Activated T-helper 1 cell treated with anti-CD3 and anti-CD28 coated beads, Interleukin-12 subunit alpha, Interleukin-12 subunit beta, Interleukin-2, Interleukin-4 antibody, amounts not matched to agents 30 ng/mL and 10 ng/mL and 1 ng/mL, durations not matched to agents 14 hours and 24 hours and 36 hours (primary cell): ENCODE measurements around the gene REEP3. TPM values are rescaled to one million over a fixed set of nuclear protein-coding genes. Genes with fewer than 3 reads are reported as not detected.

ENCODE experiments used
- DNase-seq: peaks from one replicate; pipeline ENCODE4 v3.0.0; 2021; ENCODE audit warnings: low spot score
- H3K27ac Mint-ChIP-seq: one replicate; pipeline ENCODE4 v1.8.0; 2021; ENCODE audit warnings: mild to moderate bottlenecking, mixed read lengths
- H3K27me3 Mint-ChIP-seq: one replicate; pipeline ENCODE4 v1.8.0; 2022; ENCODE audit warnings: mild to moderate bottlenecking, moderate library complexity, mixed read lengths; ENCODE audit not compliant: insufficient read depth
- H3K36me3 Mint-ChIP-seq: one replicate; pipeline ENCODE4 v1.8.0; 2021; ENCODE audit warnings: low read depth, mixed read lengths
- H3K4me1 Mint-ChIP-seq: one replicate; pipeline ENCODE4 v1.8.0; 2021; ENCODE audit warnings: low read depth, mixed read lengths
- H3K4me3 Mint-ChIP-seq: one replicate; pipeline ENCODE4 v1.8.0; 2021; ENCODE audit warnings: mild to moderate bottlenecking, moderate library complexity, mixed read lengths
- H3K9me3 Mint-ChIP-seq: one replicate; pipeline ENCODE4 v1.8.0; 2021; ENCODE audit warnings: mixed read lengths
- intact Hi-C: fragments of 100-400 bp; cut with micrococcal nuclease; formaldehyde crosslinking; loops from one replicate; pipeline ENCODE4 v1.15.1; 2024
- total RNA-seq: library from RNA; stranded (reverse); gene quantifications from 2 replicates; pipeline ENCODE4 v1.2.3, GENCODE V29; 2022

The REEP3 gene
- total RNA-seq, 1 donor from 2014 or later: 28.2 TPM

DNA sequence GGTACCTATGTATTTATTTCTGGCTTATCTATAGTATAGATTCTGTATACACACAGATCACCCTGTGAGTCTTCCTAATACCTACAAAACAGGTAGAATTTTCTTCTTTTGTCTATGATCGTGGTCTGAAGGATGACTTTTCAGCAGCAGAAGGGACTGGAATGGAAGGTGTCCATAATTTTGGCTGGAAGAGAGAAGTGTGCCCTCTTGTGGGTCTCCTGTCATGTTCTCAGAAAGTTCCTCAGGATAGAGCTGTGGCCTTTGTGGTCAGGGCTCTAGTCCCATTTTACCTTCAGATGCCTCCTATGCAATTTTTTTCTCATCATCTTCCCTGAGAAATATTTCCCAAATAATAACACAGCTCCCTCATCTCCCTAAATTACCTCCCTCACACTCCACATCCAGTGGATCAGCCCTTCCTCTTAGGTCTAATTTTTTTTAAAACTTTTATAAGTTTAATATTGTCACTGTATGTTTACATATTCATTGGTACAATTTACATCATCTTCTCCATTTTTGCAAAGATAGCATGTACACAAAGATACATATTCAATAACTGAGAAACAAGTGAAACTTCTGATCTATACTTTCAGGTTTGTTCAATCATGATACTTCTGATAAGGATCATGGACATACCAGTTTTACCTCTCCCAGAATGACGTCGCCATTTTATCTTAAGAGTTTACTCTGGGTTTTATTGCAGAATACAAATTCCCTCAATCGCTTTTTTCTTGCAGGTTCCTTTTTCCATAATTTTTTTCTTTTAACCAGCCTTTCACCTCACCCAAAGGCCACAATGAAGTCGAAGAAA is 112.7 kb downstream of the REEP3 start:
- DNase-seq: no peak
- H3K27me3 Mint-ChIP-seq: no peaks in the 10 kb centered on the region
- H3K36me3 Mint-ChIP-seq: no peaks in the 10 kb centered on the region
- H3K4me3 Mint-ChIP-seq: no peak overlapping the region
- no peak overlapping the region for H3K27ac Mint-ChIP-seq
- no peaks in the 10 kb centered on the region for H3K9me3 Mint-ChIP-seq
- intact Hi-C loops: no loop called here
- peaks cover 22% of the 10 kb centered on the region for H3K4me1 Mint-ChIP-seq

DNA sequence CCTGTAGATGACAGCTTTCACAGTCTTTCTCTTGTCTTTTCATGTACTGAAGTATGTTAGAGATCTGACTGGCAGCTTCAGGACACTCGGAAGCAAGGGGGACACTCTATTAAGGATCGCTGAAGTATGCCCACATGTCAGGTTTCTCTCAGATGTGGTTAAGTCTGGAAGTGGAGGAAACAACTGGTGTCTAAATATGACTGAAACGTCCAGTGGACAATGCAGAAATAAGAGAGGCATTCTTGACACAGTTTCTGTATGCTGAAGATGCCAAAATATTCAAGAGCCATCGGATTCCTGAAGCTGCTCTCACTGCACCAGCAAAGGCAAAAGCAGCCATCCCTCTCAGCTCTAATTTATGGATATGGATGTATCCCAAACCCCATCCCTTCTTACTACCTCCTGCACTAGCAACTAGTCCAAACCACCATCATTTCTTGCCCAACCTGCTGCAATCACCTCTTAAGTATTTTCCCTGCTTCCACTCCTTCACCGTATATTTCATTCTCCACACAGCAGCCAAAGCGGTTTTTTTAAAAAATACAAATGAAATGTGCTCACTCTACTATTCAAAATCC is 113.4 kb downstream of the REEP3 start:
- Mint-ChIP-seq H3K9me3 (no peaks in the 10 kb centered on the region), H3K4me1 (peaks cover 15% of the 10 kb centered on the region), H3K27ac (no peak overlapping the region), H3K4me3 (no peak overlapping the region), H3K36me3 (no peaks in the 10 kb centered on the region), H3K27me3 (no peaks in the 10 kb centered on the region)
- intact Hi-C loops: no loop called here
- DNase-seq: no peak

DNA sequence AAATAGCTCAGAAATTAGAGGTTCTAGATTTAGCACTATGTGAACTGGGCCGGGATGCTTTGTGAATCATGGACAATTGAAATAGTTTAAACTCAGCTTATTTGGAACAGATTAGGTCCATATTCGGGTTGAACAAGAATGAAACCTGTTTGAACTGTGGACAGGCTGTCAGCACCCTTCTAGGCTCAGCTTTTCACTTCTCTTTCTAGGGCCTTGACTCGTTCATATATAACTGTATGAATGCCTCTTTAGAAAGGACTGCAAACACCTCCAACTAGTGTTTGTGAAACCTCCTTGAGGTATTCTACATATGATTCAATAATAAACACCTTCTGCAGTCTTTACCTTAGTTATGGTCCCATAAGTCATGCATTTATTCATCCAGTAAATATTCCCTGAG is 115.6 kb downstream of the REEP3 start:
- DNase-seq: no peak
- H3K4me3 Mint-ChIP-seq: no peak overlapping the region
- H3K27me3 Mint-ChIP-seq: no peaks in the 10 kb centered on the region
- no peak overlapping the region for H3K27ac Mint-ChIP-seq
- H3K36me3 Mint-ChIP-seq: no peaks in the 10 kb centered on the region
- H3K9me3 Mint-ChIP-seq: no peaks in the 10 kb centered on the region
- no peaks in the 10 kb centered on the region for H3K4me1 Mint-ChIP-seq
- intact Hi-C loops: no loop called here

DNA sequence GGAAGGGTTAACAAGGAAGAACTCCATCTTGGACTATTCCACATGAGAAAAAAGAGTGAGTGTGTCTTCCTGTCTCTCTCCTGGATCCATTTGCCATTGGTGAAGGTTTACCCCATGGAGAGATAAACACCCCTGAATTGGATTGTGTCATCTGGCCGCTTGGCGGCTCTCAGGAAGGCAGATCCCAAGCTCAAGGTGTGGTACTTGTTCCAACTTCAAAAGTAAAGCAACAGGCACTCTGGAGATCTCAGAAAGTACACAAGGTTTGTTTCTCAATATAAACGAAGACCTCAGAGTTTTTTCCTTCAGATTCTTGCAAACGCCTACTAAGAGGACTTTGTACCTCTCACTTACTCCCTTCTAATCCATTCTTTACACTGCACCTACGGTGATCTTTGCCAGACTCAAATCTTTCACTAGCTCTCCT is 116.7 kb downstream of the REEP3 start:
- no peaks in the 10 kb centered on the region for H3K36me3 Mint-ChIP-seq
- H3K4me3 Mint-ChIP-seq: no peak overlapping the region
- no peak for DNase-seq
- H3K9me3 Mint-ChIP-seq: no peaks in the 10 kb centered on the region
- no peak overlapping the region for H3K27ac Mint-ChIP-seq
- H3K4me1 Mint-ChIP-seq: no peaks in the 10 kb centered on the region
- intact Hi-C loops: no loop called here
- H3K27me3 Mint-ChIP-seq: no peaks in the 10 kb centered on the region

DNA sequence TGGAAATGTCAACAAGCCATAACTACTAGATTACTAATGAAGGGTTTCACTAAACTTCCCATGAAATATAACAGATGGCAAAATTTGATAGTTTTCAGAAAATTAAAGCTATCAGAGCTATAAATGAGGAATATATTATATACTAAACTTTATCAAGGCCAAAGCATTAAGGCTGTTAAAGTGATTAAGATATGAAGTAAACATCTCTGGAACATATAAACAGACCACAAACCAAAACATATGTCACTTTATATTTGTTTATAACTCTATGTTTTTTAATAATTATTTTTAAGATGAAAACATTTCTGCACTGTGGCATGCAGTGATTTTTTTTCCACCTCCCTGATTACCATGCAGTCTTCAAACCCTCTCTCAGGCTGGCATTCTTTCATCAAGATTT is 120.2 kb downstream of the REEP3 start:
- no peak for DNase-seq
- H3K36me3 Mint-ChIP-seq: no peaks in the 10 kb centered on the region
- no peaks in the 10 kb centered on the region for H3K9me3 Mint-ChIP-seq
- H3K27ac Mint-ChIP-seq: no peak overlapping the region
- H3K4me1 Mint-ChIP-seq: peaks cover 11% of the 10 kb centered on the region
- H3K27me3 Mint-ChIP-seq: no peaks in the 10 kb centered on the region
- no peak overlapping the region for H3K4me3 Mint-ChIP-seq
- intact Hi-C loops: no loop called here

DNA sequence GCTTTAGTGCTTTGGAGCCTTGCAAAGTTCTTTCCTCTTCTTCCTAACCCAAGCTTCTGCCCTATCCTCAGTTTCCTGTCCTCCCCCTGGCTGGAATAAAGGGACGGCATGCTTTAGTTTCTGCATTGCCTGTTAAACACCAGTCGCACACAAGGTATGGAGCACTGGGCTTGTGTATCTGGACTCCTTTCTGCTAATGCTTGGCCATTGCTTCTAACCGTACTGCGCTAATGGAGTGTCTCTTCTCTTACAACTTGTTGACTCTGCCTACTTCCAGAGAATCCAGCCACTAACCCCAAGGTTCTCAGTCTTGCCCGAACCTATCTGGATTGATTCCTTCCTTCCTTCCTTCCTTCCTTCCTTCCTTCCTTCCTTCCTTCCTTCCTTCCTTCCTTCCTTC is 120.6 kb downstream of the REEP3 start:
- intact Hi-C loops: no loop called here
- peaks cover 11% of the 10 kb centered on the region for H3K4me1 Mint-ChIP-seq
- no peak overlapping the region for H3K4me3 Mint-ChIP-seq
- H3K27me3 Mint-ChIP-seq: no peaks in the 10 kb centered on the region
- DNase-seq: no peak
- no peaks in the 10 kb centered on the region for H3K9me3 Mint-ChIP-seq
- H3K27ac Mint-ChIP-seq: no peak overlapping the region
- H3K36me3 Mint-ChIP-seq: no peaks in the 10 kb centered on the region

DNA sequence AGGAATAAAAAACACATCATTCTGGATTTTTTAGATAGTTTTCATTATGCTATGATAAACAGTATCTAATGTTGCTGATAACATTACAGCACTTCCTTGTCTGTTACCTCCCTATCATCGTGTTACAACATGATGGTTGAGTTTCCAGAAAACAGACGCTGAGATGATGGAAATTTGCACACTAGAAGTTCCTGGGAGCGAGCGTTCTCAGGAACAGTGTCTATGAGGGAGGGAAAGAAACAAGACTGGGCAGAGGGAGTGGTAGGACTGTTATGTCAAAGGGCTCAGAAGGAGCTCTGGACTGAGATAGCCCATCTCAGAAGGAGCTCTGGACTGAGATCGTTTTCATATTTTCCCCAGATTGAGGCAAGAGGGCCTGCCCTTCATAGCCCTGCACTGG is 121.6 kb downstream of the REEP3 start:
- peaks cover 11% of the 10 kb centered on the region for H3K4me1 Mint-ChIP-seq

DNA sequence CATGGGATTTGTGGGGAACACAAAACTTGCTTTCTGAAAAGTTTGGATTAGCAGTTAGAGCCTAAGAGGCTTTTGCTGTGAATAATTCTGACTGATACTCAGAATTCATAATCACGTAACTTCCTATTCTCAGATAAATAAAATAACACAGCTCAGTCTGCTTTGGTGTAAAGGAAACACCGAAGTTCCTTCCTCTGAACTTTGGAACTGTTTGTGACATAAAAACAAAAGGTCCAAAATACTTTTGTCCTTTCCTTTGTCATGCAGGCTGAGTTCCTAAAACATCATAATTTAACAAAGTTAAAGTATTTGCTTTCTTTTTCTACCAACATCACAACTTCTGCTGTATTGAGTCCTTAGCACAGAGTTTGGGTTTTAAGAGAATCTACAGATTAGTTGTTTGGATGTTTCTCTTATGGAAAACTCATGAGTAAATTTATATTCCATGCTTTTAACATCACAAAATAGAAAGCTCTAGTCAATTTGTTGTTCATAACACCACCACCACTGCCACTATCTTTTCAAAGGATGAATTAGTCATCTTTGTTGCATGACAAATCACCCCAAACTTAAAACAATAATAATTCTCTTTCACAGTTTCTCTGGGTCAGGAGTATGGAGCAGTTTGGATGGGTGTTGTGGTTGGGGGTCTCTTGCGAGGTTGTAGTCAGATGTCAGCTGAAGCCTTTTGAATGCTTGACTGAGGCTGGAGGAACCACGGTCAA is 123.4 kb downstream of the REEP3 start:
- no peaks in the 10 kb centered on the region for H3K9me3 Mint-ChIP-seq
- H3K4me1 Mint-ChIP-seq: peaks cover 11% of the 10 kb centered on the region
- no peak overlapping the region for H3K4me3 Mint-ChIP-seq
- intact Hi-C loops: no loop called here
- H3K27me3 Mint-ChIP-seq: no peaks in the 10 kb centered on the region
- no peak for DNase-seq
- no peaks in the 10 kb centered on the region for H3K36me3 Mint-ChIP-seq
- no peak overlapping the region for H3K27ac Mint-ChIP-seq

More for the DNA sequence above, 121.6 kb downstream of the REEP3 start:
- Mint-ChIP-seq H3K27me3 (no peaks in the 10 kb centered on the region), H3K4me3 (no peak overlapping the region), H3K9me3 (no peaks in the 10 kb centered on the region), H3K27ac (no peak overlapping the region), H3K36me3 (no peaks in the 10 kb centered on the region)
- DNase-seq: no peak
- intact Hi-C loops: no loop called here

DNA sequence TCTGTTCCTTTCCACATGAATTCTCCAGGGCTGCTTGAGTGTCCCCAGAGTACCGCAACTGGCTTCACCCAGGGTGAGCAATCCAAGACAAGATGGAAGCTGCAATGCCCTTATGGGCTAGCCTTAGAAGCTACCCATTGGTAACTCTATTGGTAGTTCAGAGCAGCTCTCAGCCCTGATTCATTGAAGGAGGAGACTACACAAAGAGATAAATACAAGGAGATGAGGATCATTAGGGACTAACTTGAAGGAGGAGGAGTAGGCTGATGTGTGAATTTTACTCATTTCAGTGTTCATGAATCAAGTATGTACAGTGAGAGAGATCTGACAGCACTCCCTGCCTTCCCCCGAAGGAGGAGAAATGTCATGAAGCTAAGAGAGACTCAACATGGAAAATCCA is 124.0 kb downstream of the REEP3 start:
- intact Hi-C loops: no loop called here
- H3K27me3 Mint-ChIP-seq: no peaks in the 10 kb centered on the region
- H3K4me3 Mint-ChIP-seq: no peak overlapping the region
- DNase-seq: no peak
- H3K9me3 Mint-ChIP-seq: no peaks in the 10 kb centered on the region
- no peak overlapping the region for H3K27ac Mint-ChIP-seq
- peaks cover 11% of the 10 kb centered on the region for H3K4me1 Mint-ChIP-seq
- no peaks in the 10 kb centered on the region for H3K36me3 Mint-ChIP-seq

DNA sequence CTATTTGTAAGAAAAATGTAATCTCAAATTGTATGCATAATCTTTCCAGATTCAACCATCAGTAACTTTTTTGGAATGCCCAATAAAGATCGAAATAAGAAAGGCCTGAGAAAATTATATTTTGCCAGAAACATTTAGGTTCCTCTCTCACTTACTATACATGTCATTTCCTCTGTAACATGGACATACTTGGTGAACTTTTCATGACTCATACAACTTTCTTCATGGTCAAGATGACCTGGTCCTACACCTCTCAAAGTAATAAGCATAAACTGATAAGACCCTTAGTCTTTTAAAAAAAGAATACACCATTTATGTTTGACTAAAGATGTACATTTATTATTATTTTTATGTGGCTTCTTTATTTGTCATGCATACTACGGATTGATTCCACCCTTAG is 125.3 kb downstream of the REEP3 start:
- no peaks in the 10 kb centered on the region for H3K9me3 Mint-ChIP-seq
- no peaks in the 10 kb centered on the region for H3K27me3 Mint-ChIP-seq
- no peak overlapping the region for H3K27ac Mint-ChIP-seq
- DNase-seq: no peak
- H3K36me3 Mint-ChIP-seq: no peaks in the 10 kb centered on the region
- intact Hi-C loops: no loop called here
- H3K4me3 Mint-ChIP-seq: no peak overlapping the region
- peaks cover 11% of the 10 kb centered on the region for H3K4me1 Mint-ChIP-seq

DNA sequence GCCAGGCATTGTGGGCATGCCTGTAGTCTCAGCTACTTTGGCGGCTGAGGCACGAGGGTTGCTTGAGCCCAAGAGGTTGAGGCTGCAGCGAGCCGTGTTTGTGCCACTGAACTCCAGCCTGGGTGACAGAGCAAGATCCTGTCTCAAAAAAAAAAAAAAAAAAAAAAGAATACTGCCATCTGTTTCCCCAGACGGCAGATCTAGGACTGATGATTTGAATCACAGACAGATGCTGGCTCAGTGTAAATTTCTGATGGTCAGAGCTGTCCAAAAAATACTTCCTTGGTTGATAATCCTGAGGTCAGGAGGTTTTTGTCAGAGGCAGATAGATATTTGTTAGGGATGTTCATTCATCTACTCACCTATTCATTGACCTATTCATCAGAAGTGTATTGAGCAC is 130.7 kb downstream of the REEP3 start:
- intact Hi-C loops: no loop called here
- H3K36me3 Mint-ChIP-seq: no peaks in the 10 kb centered on the region
- H3K9me3 Mint-ChIP-seq: no peaks in the 10 kb centered on the region
- peaks cover 2% of the 10 kb centered on the region for H3K27me3 Mint-ChIP-seq
- H3K27ac Mint-ChIP-seq: no peak overlapping the region
- DNase-seq: no peak
- H3K4me3 Mint-ChIP-seq: no peak overlapping the region
- no peaks in the 10 kb centered on the region for H3K4me1 Mint-ChIP-seq

DNA sequence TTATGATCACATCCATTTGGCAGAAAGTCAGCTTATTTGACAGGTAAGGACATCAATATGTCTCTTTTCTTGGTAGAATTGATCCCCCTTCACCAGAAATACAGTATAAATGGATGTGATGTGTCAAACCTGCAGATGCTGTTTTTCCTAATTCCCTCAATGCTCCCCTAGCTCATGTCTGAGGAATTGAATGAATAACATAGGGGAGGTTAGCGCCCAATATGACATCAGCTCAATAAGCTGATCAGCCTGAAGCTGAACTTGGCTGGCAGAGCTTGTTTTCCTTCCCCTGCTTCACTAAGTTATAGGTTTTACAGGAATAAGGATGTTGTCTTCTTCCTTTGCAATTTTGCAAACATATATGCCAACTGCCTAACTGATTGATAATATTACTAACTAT is 132.5 kb downstream of the REEP3 start:
- intact Hi-C loops: no loop called here
- Mint-ChIP-seq H3K27me3 (peaks cover 2% of the 10 kb centered on the region), H3K36me3 (no peaks in the 10 kb centered on the region), H3K4me1 (no peaks in the 10 kb centered on the region), H3K9me3 (no peaks in the 10 kb centered on the region), H3K27ac (no peak overlapping the region), H3K4me3 (no peak overlapping the region)
- no peak for DNase-seq

DNA sequence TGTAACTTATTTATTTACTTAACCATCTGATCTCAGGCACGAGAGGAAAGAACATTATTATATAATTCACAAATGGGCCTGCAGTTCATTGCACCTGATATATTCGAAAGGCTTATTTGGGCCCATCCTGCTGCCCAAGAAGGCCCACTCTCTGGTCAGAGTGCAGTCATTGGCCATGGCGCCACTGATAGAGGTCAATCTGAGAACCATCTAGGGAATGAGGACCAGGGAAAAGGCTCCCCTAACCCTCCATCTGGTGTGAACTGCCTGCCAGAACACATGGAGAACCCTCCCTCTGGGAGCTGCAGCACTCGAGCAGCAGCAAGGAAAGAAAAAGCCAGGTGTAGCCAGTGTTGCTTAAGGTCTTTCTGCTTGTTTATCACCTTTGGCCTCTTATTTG is 136.6 kb downstream of the REEP3 start:
- Mint-ChIP-seq H3K27me3 (peaks cover 2% of the 10 kb centered on the region), H3K27ac (no peak overlapping the region), H3K36me3 (no peaks in the 10 kb centered on the region), H3K4me1 (no peaks in the 10 kb centered on the region), H3K9me3 (no peaks in the 10 kb centered on the region), H3K4me3 (no peak overlapping the region)
- no peak for DNase-seq
- intact Hi-C loops: no loop called here
